Stimulated activated CD4-positive, alpha-beta T cell treated with anti-CD3 and anti-CD28 coated beads, Interleukin-1b, Interleukin-23, amount 100 ng/mL, for 4 hours (primary cell): ENCODE results near the gene ZC3HAV1L.
"Not testable (repeated sequence)": the region's sequence is repeated elsewhere in the genome, so short reads cannot be mapped to it uniquely, and the experiment has no call there.

ENCODE experiments used
- DNase-seq, 2 donors: peaks; one replicate each; pipeline ENCODE4 v3.0.0-alpha.2; 2020; ENCODE audit warnings: low read depth in 2 of 2

Gene ZC3HAV1L

GRCh38 chr7:139054101-139054500 is 18.3 kb upstream of the ZC3HAV1L start:
- no peak for DNase-seq

GRCh38 chr7:139051655-139052054 is 15.8 kb upstream of the ZC3HAV1L start:
- DNase-seq, result no peak

GRCh38 chr7:139049936-139050335 is 14.1 kb upstream of the ZC3HAV1L start:
- DNase-seq, result no peak

- no peak for DNase-seq
Observed at GRCh38 chr7:139049111-139049510, 13.3 kb upstream of the ZC3HAV1L start.

- DNase-seq, result no peak
Observed at GRCh38 chr7:139047970-139048369, 12.1 kb upstream of the ZC3HAV1L start.

- no peak for DNase-seq
Observed at GRCh38 chr7:139046143-139046542, 10.3 kb upstream of the ZC3HAV1L start.

- no peak for DNase-seq
Observed at GRCh38 chr7:139044813-139045794, 9.3 kb upstream of the ZC3HAV1L start.

GRCh38 chr7:139043823-139044812 is 8.3 kb upstream of the ZC3HAV1L start:
- DNase-seq, result peak; percentile 52 to 55

GRCh38 chr7:139041378-139042085 is 5.7 kb upstream of the ZC3HAV1L start:
- DNase-seq, result no peak

- no peak for DNase-seq
Observed at GRCh38 chr7:139038691-139039090, 2.8 kb upstream of the ZC3HAV1L start.

- no peak for DNase-seq
Observed at GRCh38 chr7:139036901-139037300, 1.1 kb upstream of the ZC3HAV1L start.

- peak; percentile 27 to 41 for DNase-seq
Observed at GRCh38 chr7:139034855-139035585, 822 bp downstream of the ZC3HAV1L start.

- no peak for DNase-seq
Observed at GRCh38 chr7:139034336-139034735, 1.5 kb downstream of the ZC3HAV1L start.

- DNase-seq, result no peak
Observed at GRCh38 chr7:139033346-139034114, 2.3 kb downstream of the ZC3HAV1L start.

GRCh38 chr7:139032473-139032872 is 3.4 kb downstream of the ZC3HAV1L start:
- no peak for DNase-seq

GRCh38 chr7:139029353-139029752 is 6.5 kb downstream of the ZC3HAV1L start:
- DNase-seq, result no peak

GRCh38 chr7:139026551-139026950 is 9.3 kb downstream of the ZC3HAV1L start:
- DNase-seq, result no peak

GRCh38 chr7:139025861-139026260 is 10.0 kb downstream of the ZC3HAV1L start:
- DNase-seq, result not testable (repeated sequence)

- DNase-seq, result no peak
Observed at GRCh38 chr7:139023076-139023475, 12.8 kb downstream of the ZC3HAV1L start.

GRCh38 chr7:139022286-139022685 is 13.6 kb downstream of the ZC3HAV1L start:
- DNase-seq, result no peak
